DOHH2 (cell line): ENCODE measurements around the gene IBA57.

Source experiments
- EZH2phosphoT487 ChIP-seq: fragments of 200-600 bp; sonication (generic); IDR thresholded peaks from 2 replicates; pipeline ENCODE4 v1.6.1; 2017; ENCODE audit warnings: borderline replicate concordance, mild to moderate bottlenecking, antibody characterized with exemption, low read length, moderate library complexity, mixed read lengths
- TF ChIP-seq, protein P1 (sequence below): fragments of 200-600 bp; sonication (generic); IDR thresholded peaks from one replicate; pipeline ENCODE4 v1.5.1; 2014; ENCODE audit warnings: antibody characterized with exemption, mild to moderate bottlenecking, low read depth, low read length; ENCODE audit not compliant: poor library complexity, severe bottlenecking

DNA sequence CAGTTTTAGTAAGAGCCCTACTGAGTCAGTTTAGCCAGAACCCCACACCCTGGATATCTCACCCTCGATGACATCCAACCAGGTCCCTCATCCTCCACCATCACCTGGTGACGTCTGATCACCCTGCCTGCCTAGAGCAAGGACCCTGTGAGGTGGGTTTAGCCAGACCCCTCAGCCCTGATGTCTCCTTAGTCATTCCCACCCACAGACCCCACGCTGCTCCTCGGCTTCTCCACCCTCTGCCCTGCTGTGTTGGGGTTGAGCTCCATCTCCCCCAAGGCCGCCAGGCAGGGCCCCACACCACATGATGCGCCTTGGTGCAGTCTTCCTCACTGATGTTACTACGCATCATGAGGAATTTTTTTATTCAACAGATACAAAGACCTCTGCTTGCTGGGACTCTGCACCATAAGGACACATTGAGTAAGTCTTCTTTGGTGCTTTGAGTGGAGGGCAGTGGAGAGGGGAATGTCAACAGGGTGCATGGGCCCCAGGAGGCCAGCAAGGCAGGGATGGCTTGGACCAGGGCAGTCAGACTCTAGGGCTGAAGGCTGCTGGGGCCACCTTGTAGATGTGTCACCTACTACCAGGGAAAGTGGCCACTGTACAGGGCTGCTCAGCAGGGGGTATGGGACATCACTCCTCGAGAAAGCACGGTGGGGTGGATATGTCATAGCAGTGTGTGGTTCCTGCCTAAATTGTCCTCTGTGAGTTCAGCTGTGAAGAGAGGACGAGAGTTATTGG lies 1.7 kb upstream of the IBA57 start:
- TF ChIP-seq EZH2phosphoT487: no peak
- TF ChIP-seq, protein P1, sequence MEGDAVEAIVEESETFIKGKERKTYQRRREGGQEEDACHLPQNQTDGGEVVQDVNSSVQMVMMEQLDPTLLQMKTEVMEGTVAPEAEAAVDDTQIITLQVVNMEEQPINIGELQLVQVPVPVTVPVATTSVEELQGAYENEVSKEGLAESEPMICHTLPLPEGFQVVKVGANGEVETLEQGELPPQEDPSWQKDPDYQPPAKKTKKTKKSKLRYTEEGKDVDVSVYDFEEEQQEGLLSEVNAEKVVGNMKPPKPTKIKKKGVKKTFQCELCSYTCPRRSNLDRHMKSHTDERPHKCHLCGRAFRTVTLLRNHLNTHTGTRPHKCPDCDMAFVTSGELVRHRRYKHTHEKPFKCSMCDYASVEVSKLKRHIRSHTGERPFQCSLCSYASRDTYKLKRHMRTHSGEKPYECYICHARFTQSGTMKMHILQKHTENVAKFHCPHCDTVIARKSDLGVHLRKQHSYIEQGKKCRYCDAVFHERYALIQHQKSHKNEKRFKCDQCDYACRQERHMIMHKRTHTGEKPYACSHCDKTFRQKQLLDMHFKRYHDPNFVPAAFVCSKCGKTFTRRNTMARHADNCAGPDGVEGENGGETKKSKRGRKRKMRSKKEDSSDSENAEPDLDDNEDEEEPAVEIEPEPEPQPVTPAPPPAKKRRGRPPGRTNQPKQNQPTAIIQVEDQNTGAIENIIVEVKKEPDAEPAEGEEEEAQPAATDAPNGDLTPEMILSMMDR: no peak
